H9 (cell line): Measurements from ENCODE around the gene RBM48. TPM values are rescaled to one million over a fixed set of nuclear protein-coding genes. Genes with fewer than 3 reads are reported as not detected.
"Not testable (repeated sequence)": the region's sequence is repeated elsewhere in the genome, so short reads cannot be mapped to it uniquely, and the experiment has no call there.

ENCODE experiments used
- DNase-seq: peaks from one replicate; pipeline ENCODE4 v3.0.0-alpha.2; 2017
- H2AFZ ChIP-seq: one replicate; pipeline ENCODE4 v1.6.1; 2013; ENCODE audit warnings: mild to moderate bottlenecking, low read length, control low read depth, moderate library complexity
- H2AK5ac ChIP-seq: 2 replicates; pipeline ENCODE4 v1.6.1; 2013; ENCODE audit warnings: low read length, control low read depth, mixed read lengths; ENCODE audit not compliant: insufficient read length
- H2BK120ac ChIP-seq: one replicate; pipeline ENCODE4 v1.6.1; 2013; ENCODE audit warnings: low read depth, mild to moderate bottlenecking, low read length, control low read depth, inconsistent platforms; ENCODE audit not compliant: poor library complexity, severe bottlenecking
- H2BK12ac ChIP-seq: 2 replicates; pipeline ENCODE4 v1.6.1; 2013; ENCODE audit warnings: low read length, control low read depth, mixed read lengths, low read depth; ENCODE audit not compliant: insufficient read length
- H2BK15ac ChIP-seq: 2 replicates; pipeline ENCODE4 v1.6.1; 2013; ENCODE audit warnings: low read depth, low read length, control low read depth
- H2BK20ac ChIP-seq: one replicate; pipeline ENCODE4 v1.6.1; 2013; ENCODE audit warnings: low read depth, mild to moderate bottlenecking, low read length, control low read depth, inconsistent platforms; ENCODE audit not compliant: poor library complexity, severe bottlenecking
- H2BK5ac ChIP-seq: 2 replicates; pipeline ENCODE4 v1.6.1; 2013; ENCODE audit warnings: low read length, control low read depth, mixed read lengths; ENCODE audit not compliant: insufficient read length
- H3K14ac ChIP-seq: 2 replicates; pipeline ENCODE4 v1.6.1; 2013; ENCODE audit warnings: low read length, control low read depth; ENCODE audit not compliant: insufficient read depth
- H3K18ac ChIP-seq: 2 replicates; pipeline ENCODE4 v1.6.1; 2013; ENCODE audit warnings: low read depth, mild to moderate bottlenecking, mixed read lengths, low read length, control low read depth; ENCODE audit not compliant: insufficient read length
- H3K23ac ChIP-seq: 2 replicates; pipeline ENCODE4 v1.6.1; 2013; ENCODE audit warnings: low read length, control low read depth, mixed read lengths, low read depth; ENCODE audit not compliant: insufficient read length
- H3K23me2 ChIP-seq: 2 replicates; pipeline ENCODE4 v1.6.1; 2013; ENCODE audit warnings: low read depth, mild to moderate bottlenecking, mixed read lengths, low read length, control low read depth; ENCODE audit not compliant: insufficient read length, poor library complexity, severe bottlenecking
- H3K27ac ChIP-seq: 2 replicates; pipeline ENCODE4 v1.5.1; 2013; ENCODE audit warnings: low read length, control low read depth, mixed read lengths, low read depth; ENCODE audit not compliant: insufficient read length
- H3K27me3 ChIP-seq: 2 replicates; pipeline ENCODE4 v1.6.1; 2013; ENCODE audit warnings: low read length, control low read depth, inconsistent platforms; ENCODE audit not compliant: insufficient read depth
- H3K4ac ChIP-seq: 2 replicates; pipeline ENCODE4 v1.6.1; 2013; ENCODE audit warnings: low read depth, mild to moderate bottlenecking, control low read depth, inconsistent platforms, low read length, moderate library complexity
- H3K4me1 ChIP-seq: 2 replicates; pipeline ENCODE4 v1.6.1; 2013; ENCODE audit warnings: low read length, control low read depth, inconsistent platforms; ENCODE audit not compliant: insufficient read depth
- H3K4me2 ChIP-seq: 2 replicates; pipeline ENCODE4 v1.6.1; 2013; ENCODE audit warnings: low read length, control low read depth, mixed read lengths; ENCODE audit not compliant: insufficient read length, insufficient read depth
- H3K56ac ChIP-seq: 2 replicates; pipeline ENCODE4 v1.6.1; 2013; ENCODE audit warnings: low read depth, mild to moderate bottlenecking, mixed read lengths, low read length, control low read depth; ENCODE audit not compliant: insufficient read length
- H3K79me1 ChIP-seq: 2 replicates; pipeline ENCODE4 v1.6.1; 2013; ENCODE audit warnings: low read depth, mild to moderate bottlenecking, moderate library complexity, low read length, control low read depth, inconsistent platforms; ENCODE audit not compliant: insufficient read depth, poor library complexity, severe bottlenecking
- H3K79me2 ChIP-seq: 2 replicates; pipeline ENCODE4 v1.6.1; 2013; ENCODE audit warnings: low read length, control low read depth, inconsistent platforms; ENCODE audit not compliant: insufficient read depth
- H3K9ac ChIP-seq: 2 replicates; pipeline ENCODE4 v1.6.1; 2013; ENCODE audit warnings: low read length, control low read depth, mixed read lengths; ENCODE audit not compliant: insufficient read length; ENCODE audit errors: extremely low read depth
- H3K9me3 ChIP-seq: one replicate; pipeline ENCODE4 v1.6.1; 2013; ENCODE audit warnings: low read depth, low read length, inconsistent platforms; ENCODE audit not compliant: control insufficient read depth
- H3T11ph ChIP-seq: one replicate; pipeline ENCODE4 v1.6.1; 2013; ENCODE audit warnings: mild to moderate bottlenecking, low read length, control low read depth, inconsistent platforms
- H4K20me1 ChIP-seq: one replicate; pipeline ENCODE4 v1.6.1; 2013; ENCODE audit not compliant: control insufficient read depth, insufficient read length, insufficient read depth
- H4K5ac ChIP-seq: 2 replicates; pipeline ENCODE4 v1.6.1; 2013; ENCODE audit warnings: low read depth, mild to moderate bottlenecking, mixed read lengths, low read length, control low read depth; ENCODE audit not compliant: insufficient read length
- H4K8ac ChIP-seq: replicated peaks from 2 replicates; pipeline ENCODE4 v1.6.1; 2013; ENCODE audit warnings: low read length, control low read depth, mixed read lengths, low read depth; ENCODE audit not compliant: insufficient read length
- H4K91ac ChIP-seq: 2 replicates; pipeline ENCODE4 v1.6.1; 2013; ENCODE audit warnings: low read depth, mild to moderate bottlenecking, moderate library complexity, mixed read lengths, low read length, control low read depth; ENCODE audit not compliant: insufficient read length
- H3K27ac Mint-ChIP-seq, 3 experiments: 2 replicates in 2 of 3; 3 replicates in 1 of 3; pipeline ENCODE4 v1.8.0; 2020 to 2021; ENCODE audit warnings: mixed read lengths in 3 of 3, mild to moderate bottlenecking in 1 of 3, moderate library complexity in 1 of 3
- H3K27me3 Mint-ChIP-seq: 2 replicates; pipeline ENCODE4 v1.8.0; 2021; ENCODE audit warnings: low read depth, mild to moderate bottlenecking, moderate library complexity, mixed read lengths
- H3K36me3 Mint-ChIP-seq, 3 experiments: 2 replicates in 2 of 3; 3 replicates in 1 of 3; pipeline ENCODE4 v1.8.0; 2020 to 2021; ENCODE audit warnings: low read depth in 3 of 3, mixed read lengths in 3 of 3; ENCODE audit not compliant: insufficient read depth in 1 of 3
- H3K4me1 Mint-ChIP-seq, 2 experiments: 2 replicates each; pipeline ENCODE4 v1.8.0; 2020; ENCODE audit warnings: mixed read lengths in 2 of 2
- H3K4me3 Mint-ChIP-seq, 2 experiments: 2 replicates in 1 of 2; 3 replicates in 1 of 2; pipeline ENCODE4 v1.8.0; 2020 to 2021; ENCODE audit warnings: mild to moderate bottlenecking in 2 of 2, mixed read lengths in 2 of 2, moderate library complexity in 1 of 2
- H3K9me3 Mint-ChIP-seq, 2 experiments: 2 replicates in 1 of 2; 3 replicates in 1 of 2; pipeline ENCODE4 v1.8.0; 2020; ENCODE audit warnings: mild to moderate bottlenecking in 2 of 2, mixed read lengths in 2 of 2, moderate library complexity in 1 of 2
- WGBS: extraction: QIAGEN DNeasy Blood & Tissue Kit; methylation state at CpG from one replicate; pipeline ENCODE4 v1.1.7; 2013; ENCODE audit warnings: missing lambda C conversion rate, low lambda C conversion rate, mixed read lengths; ENCODE audit not compliant: insufficient read length; ENCODE audit errors: extremely low coverage; 5-methylcytosine and 5-hydroxymethylcytosine counted together
- total RNA-seq: library from RNA; stranded (reverse); gene quantifications from 2 replicates; pipeline ENCODE4 v1.2.1, GENCODE V29; 2021

The RBM48 gene
- total RNA-seq, 1 experiment from 2014 or later: 12.5 TPM

DNA sequence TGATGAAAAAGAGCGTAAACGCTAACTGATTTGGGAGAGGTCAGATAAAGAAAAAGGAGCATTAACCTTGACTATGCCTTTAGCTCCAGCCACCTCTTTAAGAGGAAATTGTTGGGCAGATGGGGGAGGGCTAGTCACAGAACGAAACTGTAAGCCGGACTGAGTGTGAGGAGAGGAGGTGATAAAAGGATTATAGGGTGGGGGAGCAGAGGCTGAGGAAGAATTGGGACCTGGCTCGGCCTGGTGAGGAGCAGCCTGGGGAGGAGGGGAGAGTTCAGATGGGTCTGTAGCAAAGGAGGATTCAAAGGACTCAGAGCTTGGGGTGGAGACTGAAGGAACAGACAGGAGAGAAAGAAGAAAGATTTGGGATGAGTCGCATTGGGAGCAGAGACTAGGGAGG is 45.0 kb upstream of the RBM48 start:
- not testable (repeated sequence) for H3K4me2 ChIP-seq, H3K9ac ChIP-seq, H3K27ac ChIP-seq, H3K18ac ChIP-seq, H3K4me3 Mint-ChIP-seq, H2BK20ac ChIP-seq, H3K27ac Mint-ChIP-seq, H3T11ph ChIP-seq, H3K23me2 ChIP-seq, H3K79me1 ChIP-seq, H3K9me3 Mint-ChIP-seq, H3K23ac ChIP-seq, H2BK5ac ChIP-seq, H3K14ac ChIP-seq, H4K91ac ChIP-seq, H2BK12ac ChIP-seq, H4K5ac ChIP-seq, DNase-seq, H3K4me1 Mint-ChIP-seq, H3K4ac ChIP-seq, H3K56ac ChIP-seq, H3K27me3 Mint-ChIP-seq, H3K79me2 ChIP-seq, H3K27me3 ChIP-seq, H3K4me1 ChIP-seq, H2BK15ac ChIP-seq, H2AFZ ChIP-seq, H2AK5ac ChIP-seq, H3K9me3 ChIP-seq, H4K20me1 ChIP-seq, H2BK120ac ChIP-seq, H4K8ac ChIP-seq
- WGBS: no CpG with 5 or more reads among the region's 6 CpGs
- H3K36me3 Mint-ChIP-seq: peaks cover 12 to 27% (median 21%) of the 10 kb centered on the region in 3 experiments; a peak in 6 of 7 replicates

- H3K4me1 Mint-ChIP-seq, DNase-seq, H3K27ac Mint-ChIP-seq, H3K27me3 Mint-ChIP-seq, H3K27me3 ChIP-seq, H2BK12ac ChIP-seq, H4K5ac ChIP-seq, H3K56ac ChIP-seq, H2AFZ ChIP-seq, H3K9me3 Mint-ChIP-seq, H4K8ac ChIP-seq, H3K4me2 ChIP-seq, H3T11ph ChIP-seq, H3K4ac ChIP-seq, H3K9me3 ChIP-seq, H3K4me3 Mint-ChIP-seq, H4K20me1 ChIP-seq, H3K4me1 ChIP-seq, H2BK120ac ChIP-seq, H2AK5ac ChIP-seq, H2BK5ac ChIP-seq, H3K9ac ChIP-seq, H3K23ac ChIP-seq, H3K18ac ChIP-seq, H2BK15ac ChIP-seq, H4K91ac ChIP-seq, H3K14ac ChIP-seq, H3K79me1 ChIP-seq, H3K23me2 ChIP-seq, H3K79me2 ChIP-seq, H2BK20ac ChIP-seq, H3K27ac ChIP-seq: not testable (repeated sequence)
- H3K36me3 Mint-ChIP-seq: peaks cover 13 to 32% (median 24%) of the 10 kb centered on the region in 3 experiments; a peak in 6 of 7 replicates
- WGBS: no CpG with 5 or more reads among the region's 6 CpGs
Measured at GRCh38 chr7:92484226-92484625, 44.4 kb upstream of the RBM48 start.
